OCI-LY7 (cell line): Measurements from ENCODE around the gene DCAF11.

ENCODE experiments used
- EZH2phosphoT487 ChIP-seq: fragments of 200-600 bp; sonication (generic); IDR thresholded peaks from 2 replicates; pipeline ENCODE4 v1.6.1; 2018; ENCODE audit warnings: low read depth, borderline replicate concordance, mild to moderate bottlenecking, mixed run types, antibody characterized with exemption, low read length, moderate library complexity, mixed read lengths
- TF ChIP-seq, protein P1 (sequence below): fragments of 200-600 bp; sonication (generic); conservative IDR thresholded peaks from 2 replicates; pipeline ENCODE4 v1.5.1; 2014; ENCODE audit warnings: mild to moderate bottlenecking, antibody characterized with exemption, low read length, moderate library complexity, mixed read lengths

DNA sequence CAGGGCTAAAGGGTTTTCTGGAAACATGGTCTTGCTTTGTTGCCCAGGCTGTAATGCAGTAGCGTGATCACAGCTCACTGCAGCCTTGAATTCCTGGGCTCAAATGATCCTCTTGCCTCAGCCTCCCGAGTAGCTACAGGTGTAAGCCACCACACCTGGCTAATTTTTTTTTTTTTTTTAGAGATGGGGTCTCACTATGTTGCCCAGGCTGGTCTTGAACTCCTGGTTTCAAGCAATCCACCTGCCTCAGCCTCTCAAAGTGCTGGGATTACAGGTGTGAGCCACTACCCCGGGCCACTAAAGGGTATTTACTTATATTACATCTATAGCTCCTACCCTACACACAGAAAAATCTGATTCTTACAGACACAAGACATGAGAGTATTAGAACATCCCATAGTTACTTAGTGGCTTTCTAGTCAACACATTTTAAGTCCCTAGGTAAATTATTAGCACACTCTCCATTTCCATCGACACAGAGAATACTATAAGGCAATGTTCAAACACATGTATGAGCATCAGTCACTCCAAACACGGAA, 6.2 kb upstream of the DCAF11 start:
- TF ChIP-seq, protein P1, sequence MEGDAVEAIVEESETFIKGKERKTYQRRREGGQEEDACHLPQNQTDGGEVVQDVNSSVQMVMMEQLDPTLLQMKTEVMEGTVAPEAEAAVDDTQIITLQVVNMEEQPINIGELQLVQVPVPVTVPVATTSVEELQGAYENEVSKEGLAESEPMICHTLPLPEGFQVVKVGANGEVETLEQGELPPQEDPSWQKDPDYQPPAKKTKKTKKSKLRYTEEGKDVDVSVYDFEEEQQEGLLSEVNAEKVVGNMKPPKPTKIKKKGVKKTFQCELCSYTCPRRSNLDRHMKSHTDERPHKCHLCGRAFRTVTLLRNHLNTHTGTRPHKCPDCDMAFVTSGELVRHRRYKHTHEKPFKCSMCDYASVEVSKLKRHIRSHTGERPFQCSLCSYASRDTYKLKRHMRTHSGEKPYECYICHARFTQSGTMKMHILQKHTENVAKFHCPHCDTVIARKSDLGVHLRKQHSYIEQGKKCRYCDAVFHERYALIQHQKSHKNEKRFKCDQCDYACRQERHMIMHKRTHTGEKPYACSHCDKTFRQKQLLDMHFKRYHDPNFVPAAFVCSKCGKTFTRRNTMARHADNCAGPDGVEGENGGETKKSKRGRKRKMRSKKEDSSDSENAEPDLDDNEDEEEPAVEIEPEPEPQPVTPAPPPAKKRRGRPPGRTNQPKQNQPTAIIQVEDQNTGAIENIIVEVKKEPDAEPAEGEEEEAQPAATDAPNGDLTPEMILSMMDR = no peak
- no peak for TF ChIP-seq EZH2phosphoT487
